HTERT RPE-1 (cell line): Measurements from ENCODE around the gene PAX8.

Source experiments
- in situ Hi-C: fragments of 300-500 bp; cut with MboI; formaldehyde crosslinking; loops from 4 replicates; pipeline ENCODE4 v1.14.3; 2020; ENCODE audit warnings: low sequenced_read_pairs

The PAX8 gene

DNA sequence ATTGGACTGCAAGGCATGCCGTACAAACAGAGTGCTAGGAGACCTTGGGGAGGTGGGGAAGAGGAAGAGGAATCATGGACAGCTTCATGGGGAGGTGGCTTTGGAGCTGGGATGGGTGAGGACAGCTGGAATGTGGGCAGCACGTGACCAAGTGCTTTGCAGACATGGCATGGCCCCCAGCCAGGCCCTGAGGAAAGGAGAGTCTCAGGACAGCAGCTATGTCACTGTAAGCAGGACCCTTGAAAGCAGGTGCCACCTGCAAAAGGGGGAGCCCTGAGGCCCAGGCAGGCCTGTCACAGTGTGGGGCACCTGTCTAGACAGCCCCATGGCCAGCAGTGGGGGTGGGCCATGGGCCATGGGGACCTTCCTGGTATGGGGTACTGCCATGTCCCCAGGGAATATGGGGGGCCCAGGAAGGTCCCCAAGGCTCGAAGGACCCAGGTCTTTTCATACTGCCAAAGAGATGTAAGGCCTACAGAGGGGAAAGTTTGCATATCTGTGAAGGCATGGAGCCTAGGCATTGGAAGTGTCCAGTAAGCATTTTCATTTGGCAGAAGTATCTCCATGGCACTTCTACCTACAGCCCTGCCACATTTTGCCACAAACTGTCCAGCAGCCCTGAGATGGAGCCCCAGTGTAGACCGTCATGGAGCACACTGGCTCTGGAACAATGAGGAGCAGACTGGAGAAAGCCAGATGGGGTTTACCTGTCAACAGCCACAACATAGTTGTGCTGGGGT is 9.9 kb downstream of the PAX8 start:
- in situ Hi-C loops, result no loop called here

DNA sequence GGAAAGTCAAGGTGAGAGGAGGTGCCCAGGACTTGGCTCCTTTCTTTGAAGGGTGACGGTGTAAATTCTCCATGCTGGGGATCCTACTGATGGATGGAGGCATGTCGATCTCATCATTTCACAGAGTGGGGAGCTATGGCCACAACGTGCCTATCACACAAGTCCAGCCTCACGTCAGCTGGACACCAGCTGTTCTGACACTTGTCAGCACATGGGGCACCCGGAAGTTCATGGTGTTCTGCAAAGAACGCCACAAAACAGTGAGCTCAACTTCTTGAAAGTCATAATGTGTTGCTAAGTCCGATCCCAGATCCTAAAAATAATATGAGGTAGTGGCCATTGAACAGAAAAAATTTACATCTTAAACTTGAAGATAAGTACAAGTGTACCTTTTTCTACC is 12.3 kb downstream of the PAX8 start:
- in situ Hi-C loops, result no loop called here

DNA sequence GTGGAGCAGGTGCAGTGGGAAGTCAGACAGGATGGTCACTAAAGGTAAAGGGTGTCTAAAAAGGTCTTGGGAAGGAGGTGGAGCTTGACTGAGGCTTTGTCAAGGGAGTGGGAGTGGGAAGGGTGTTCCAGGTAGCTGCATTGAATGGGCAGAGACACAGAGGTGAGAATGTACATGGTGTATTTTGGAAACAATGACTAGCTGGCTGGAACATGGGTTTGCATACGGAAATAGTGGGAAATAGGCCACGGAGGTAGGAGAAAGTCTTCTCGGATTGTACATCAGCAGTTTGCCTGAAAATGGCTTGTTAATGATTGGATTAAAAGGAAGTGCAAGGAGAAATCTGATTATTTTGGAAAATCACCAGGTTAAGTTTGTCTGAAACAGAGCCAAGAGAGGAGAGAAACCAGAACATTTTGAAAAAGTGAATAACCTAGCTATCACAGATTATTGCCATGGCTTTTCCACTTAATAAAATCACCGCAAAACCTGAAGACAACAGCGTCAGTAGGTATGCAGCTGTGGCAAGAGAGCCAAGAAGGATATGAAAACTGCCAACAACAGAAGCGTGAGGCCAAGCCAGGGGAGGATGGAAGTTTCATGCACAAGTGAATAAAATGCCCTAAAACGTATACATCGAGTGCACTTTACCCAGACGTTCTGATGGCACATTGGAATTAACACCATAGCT is 13.9 kb downstream of the PAX8 start:
- in situ Hi-C loops, result no loop called here

DNA sequence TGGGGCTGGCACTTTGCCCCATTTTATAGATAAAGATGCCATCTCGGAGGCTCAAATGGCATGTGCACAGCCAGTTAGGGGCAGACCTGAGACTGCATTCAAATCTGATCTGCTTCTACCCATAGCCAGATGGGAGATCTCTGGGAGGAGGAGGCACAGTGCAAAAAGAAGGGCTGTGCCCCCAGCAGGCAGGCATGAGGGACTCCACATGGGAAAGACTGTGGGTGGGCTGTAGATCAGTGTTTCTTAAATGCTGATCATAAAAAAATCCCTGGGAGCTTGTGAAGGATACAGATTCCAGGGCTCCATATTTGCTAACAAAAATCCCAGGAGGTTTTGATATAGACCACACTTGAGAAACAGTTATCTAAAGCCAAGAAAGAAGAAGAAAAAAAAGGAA is 15.2 kb downstream of the PAX8 start:
- in situ Hi-C loops, result no loop called here

DNA sequence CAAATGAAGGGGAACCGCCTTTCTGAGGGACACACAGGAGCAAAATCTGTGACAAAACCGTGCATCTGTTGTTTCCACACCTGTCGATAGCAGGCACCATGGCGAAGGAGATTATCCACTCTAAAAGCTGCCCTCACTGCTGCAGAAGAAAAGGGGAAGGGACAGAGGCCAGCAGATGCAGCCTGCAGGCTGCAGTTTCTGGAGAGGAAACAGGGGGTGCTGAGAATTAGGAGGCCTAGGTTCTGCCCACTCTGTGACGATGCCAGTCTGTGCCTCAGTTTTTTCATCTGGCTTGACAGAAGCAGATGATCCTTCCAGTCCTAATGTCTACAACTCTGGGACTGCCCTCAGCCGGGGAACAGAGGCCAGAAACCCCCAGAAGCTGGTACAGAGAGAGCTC is 17.7 kb downstream of the PAX8 start:
- in situ Hi-C loops, result no loop called here

DNA sequence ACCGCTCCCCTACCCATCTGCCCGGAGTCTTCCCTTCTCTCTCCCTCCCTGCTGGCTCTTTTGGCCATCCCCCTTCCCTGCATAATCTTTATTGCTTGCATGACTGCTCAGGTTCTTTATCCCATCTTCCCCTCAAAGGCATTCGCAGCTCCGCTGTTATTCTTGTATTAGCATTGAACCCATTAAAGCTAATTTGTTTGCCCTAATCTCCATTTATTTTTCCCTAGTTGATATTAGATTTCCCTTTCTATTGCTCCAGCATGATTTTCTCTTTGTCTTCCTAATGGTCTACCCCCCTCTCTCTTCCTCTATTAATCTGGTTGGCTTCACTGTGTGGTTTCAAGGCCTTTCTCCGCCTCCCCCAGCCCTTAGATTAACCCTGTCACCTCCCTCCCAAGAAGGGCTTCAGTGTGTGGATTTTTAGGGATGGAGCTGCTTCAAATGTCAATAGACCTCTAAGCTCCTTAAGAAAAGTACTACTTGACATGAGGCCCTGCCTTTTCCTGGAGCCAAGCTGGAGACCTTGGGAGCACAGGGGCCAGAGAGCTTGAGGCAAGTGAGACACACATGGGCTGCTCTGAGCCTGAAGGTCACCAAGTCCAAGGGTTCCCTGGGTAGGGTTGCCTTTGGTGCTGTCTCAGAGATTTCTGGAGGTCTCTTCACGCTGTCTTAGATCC is 20.1 kb downstream of the PAX8 start:
- in situ Hi-C loops, result no loop called here

DNA sequence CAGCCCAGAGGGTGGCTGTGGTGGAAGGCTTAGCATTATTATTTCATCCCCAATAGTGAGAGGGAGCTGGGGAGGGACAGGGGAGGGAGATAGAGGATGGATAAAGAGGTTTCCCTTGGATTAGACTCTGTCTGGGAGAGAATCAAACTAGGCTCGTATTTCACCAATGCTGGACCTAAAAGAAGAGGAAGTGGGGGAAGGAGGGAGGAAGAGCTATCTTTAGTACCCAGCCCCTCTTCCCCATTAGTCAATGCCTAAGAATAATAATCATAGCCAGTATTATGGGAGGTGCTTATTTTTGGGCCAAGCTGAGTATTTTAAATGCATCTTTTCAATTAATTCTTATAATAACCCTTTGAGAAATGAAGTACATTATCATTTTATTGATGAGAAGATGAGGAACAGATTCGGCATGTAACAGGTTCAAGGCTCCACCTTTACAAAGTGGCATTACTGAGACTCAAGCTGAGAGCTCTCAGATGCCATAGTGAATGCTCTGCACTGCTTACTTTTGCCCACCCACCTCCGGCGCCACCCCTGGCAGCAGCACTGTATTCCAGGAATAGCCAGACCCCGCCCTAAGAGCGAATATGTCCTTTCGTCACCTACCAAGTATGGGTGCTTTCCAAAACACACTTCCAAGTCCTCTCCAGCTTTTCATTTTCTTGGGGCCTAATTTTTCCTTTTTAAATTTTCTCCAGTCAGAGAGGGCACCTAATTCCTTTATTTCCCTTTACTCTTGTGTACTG is 21.0 kb downstream of the PAX8 start:
- in situ Hi-C loops, result no loop called here

DNA sequence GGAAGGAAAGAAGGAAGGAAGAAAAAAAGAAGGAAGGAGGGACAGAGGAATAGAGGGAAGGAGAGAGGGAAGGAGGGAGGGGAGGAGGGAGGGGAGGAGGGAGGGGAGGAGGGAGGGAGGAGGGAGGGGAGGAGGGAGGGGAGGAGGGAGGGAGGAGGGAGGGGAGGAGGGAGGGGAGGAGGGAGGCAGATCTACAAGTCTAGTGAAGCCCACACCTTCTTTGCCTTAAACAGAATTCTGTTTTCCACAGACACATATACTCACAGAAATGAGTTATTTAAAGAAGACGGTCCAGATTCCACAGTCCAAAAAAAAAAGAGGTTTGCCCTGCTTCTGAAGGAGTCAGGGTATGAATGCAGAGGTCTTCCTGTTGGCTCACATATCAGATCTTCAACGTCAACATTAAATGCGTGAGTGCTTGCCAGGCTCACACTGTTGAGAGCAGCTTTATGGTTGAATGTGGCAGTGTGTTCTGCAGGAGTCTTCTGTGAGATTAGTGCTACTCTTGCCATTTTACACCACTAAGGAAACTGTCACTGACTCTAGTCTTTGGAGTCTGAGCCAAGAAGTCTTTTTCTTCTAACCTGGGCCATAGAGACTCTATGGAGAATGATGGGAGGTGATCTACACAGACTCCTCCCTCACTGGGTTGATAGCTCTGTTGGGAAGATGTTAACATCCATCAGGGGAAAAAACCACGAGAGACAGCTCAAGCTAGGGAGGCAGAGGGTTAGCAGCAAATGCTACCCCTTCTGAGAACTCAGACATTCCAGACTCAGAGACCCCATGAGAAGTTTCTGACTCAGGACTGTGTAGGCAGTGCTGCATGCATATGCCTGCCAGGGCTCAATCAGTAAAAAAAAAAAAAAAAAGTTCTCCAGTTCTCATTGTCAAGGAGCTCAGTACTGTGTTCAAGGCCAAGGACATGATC is 23.3 kb downstream of the PAX8 start:
- in situ Hi-C loops, result no loop called here

DNA sequence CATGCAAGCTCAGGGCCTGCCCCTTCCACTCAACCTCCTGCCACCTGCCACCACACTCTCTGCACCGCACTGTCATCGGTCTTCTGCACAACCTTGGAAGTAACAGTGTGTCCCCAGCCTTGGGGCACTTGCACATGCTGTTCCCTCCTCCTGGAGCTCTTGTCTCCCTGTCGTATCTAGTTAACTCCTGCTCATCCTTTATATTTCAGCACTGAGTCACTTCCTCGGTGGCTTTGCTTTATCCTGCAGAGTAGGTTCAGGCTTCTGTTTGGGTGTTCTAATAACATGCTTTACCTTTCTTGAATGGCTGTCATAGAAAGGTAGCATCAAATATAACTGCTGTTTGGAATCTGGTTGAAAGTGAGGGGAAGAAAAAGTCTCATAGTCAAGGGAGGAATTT is 25.3 kb downstream of the PAX8 start:
- in situ Hi-C loops, result no loop called here

DNA sequence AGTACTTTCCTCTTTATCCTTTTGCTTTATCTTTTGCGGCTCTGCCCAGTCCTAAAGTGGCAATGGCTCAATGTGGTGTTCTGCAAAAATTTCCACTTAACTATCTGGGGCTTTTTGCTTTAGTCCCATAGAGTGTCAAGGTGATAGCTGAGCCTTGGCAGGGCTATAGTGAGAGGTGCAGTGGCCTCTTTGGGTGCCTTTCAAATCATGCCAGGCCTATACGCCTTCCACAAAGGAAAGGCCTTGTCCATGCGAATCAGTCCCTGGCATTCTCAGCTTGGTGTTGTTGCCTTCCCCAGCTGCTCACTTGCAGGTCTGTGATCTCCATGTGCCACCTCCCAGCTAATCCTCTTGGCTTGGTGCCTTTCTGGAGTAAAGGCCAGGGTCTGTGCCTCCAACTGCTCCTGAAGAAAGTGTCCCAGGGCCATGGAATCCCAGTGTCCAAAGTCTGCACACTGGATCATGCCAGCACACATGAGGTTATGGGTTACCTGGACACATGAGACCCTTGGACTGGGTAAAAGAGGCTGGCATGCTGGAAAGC is 26.6 kb downstream of the PAX8 start:
- in situ Hi-C loops, result no loop called here

DNA sequence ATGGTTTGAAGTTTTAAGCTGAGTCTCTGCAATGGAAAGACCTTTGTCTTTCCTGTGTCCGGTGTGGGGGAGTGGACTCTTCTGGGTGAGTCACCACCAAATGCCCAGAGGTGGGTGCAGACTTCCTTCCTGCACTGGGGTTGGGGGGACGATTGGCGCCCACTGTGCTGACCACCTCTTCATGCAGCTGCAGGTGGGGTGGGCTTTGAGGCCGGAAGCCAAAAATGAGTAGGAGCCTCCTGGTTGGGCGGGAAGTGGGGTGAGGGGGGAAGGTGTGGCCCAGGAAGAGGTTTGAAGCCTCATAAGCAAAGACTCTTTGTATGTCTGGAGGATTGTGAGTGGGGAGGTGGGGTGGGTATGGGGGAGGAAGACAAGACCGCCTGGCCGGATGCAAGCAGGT is 27.6 kb downstream of the PAX8 start:
- in situ Hi-C loops, result no loop called here

DNA sequence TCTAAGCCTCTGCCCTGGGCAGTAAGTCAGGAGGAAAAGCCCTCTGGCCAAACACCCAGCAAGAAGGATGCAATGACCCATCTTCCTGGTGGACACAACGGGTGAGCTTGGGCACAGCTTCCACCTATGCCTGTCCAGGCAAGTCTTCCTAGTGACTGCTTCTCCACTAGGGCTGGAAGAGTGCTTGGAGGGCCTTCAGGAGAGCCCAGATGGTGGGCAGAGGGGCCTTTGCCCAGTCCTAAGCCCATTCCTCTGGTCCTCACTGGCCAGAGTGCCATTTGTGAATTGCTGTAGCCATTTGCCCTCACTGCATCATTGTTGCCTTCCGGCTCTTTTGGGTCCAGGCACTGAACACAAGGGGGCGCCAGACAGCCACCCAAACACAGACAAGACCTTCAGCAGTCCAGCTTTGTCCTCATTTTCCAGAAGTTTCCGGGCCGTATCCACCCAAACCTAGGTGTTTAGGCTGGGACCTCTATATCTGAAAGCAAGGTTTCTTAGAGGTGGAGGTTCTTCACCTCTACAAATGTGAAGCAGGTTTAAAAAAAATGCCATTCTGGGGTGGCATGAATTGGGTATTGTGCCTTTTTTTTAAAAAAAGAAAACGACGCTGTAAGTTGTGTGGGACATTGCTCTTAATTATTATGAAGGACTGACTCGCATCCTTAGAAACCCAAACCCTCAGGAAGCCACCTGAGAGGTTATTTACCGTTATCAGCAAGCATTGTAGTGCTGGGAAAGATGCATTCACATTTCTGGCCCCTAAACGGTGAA is 29.5 kb downstream of the PAX8 start:
- in situ Hi-C loops, result no loop called here

DNA sequence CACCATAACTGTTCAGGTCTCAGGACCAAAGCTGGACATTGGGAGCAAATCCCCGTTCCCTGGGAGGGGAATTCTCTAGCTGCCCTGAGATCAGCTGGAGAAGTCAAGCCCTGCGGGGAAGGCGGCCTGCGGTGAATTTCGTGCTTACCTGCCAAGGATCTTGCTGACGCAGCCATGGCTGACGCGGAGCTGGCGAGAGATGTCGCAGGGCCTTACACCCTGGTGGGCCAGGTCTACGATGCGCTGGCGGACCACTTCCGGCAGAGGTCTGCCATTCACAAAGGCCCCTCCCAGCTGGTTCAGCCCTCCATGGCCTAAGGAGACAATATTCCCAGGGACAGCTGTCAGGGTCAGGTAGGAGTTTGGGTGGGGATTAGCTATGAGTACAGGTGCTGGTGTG is 32.1 kb downstream of the PAX8 start:
- in situ Hi-C loops, result no loop called here

DNA sequence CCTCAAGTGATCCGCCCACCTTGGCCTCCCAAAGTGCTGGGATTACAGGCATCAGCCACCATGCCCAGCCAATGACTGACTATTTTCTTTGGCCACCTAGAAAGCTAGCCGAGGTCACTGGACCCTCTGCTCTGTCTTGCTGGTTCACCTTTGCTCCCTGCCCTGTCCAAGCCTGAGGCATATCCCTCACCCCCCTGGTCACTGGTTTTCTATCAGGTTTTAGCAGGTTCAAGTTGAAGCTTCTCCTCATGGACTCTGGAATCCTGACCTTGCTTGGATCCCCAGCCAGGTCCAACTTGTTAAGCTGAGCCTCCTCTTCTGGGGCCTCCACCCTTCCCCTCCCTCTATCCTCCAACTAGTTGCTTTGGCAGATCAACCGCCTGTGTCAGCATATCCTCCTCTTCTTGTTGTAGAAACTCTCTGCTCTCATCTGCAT is 33.4 kb downstream of the PAX8 start:
- in situ Hi-C loops, result no loop called here

DNA sequence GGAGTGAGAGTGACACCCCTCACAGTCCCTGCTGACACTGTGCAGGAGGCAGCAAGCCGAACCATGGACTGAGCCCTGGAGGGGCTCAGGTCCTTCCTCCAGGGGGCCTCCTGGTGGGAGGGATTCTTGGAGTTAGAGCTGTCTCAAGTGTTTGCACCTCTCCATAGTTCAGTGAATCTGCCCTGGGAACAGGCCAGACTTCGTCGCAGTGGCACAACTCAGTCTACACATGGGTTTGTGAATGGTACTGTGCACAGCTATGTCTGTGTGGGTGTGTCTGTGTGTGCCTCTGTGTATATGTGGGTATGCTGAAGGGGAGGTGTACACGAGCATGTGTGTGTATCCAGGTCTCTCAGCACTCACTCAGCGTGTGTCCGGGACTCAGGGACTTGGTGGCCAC is 36.4 kb downstream of the PAX8 start:
- in situ Hi-C loops, result no loop called here

DNA sequence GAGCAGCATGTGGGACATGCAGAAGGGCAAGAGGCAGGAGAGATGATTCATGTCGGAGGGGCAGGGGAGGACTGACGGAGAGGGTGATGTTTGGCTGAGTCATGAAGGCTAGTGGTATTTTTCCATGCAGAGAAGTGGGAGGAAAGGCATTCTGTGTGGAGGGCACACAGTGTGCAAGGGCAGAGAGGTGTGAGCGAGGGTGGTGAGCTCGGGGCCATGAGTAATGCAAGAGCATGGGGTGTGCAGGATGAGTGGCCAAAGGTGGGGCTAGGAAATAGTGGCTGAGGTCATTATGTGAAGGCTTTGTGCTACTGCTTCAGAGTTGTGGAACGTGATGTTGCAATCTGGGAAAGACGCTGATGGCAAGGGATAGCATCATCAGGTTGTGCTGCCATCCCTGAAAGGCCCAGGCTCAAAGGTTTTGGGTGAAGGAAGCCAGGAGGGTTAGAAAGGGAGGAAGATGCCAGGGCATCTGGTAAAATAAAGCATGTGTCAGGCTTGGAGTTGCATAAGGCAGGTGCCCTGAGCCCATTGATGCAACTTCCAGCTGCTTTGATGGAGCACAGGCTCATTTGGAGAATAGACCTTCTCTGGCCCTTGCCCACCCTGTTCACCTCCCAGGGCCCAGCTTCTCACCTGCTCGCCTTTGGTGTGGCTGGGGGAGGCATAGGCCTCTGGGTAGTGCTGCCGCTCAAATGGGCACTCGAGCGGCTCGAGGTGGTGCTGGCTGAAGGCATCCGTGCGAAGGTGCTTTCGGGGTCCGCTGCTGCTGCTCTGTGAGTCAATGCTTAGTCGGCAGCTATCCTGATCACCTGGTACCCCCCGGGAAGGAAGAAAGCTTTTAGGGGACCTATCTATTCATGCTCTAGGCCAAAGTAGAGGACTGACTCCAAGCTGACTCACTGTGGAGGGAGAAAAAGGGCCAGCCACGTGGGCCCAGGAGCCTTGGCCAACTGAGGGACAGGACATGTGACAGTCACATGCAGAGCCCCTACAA is 37.5 kb downstream of the PAX8 start:
- in situ Hi-C loops, result no loop called here

DNA sequence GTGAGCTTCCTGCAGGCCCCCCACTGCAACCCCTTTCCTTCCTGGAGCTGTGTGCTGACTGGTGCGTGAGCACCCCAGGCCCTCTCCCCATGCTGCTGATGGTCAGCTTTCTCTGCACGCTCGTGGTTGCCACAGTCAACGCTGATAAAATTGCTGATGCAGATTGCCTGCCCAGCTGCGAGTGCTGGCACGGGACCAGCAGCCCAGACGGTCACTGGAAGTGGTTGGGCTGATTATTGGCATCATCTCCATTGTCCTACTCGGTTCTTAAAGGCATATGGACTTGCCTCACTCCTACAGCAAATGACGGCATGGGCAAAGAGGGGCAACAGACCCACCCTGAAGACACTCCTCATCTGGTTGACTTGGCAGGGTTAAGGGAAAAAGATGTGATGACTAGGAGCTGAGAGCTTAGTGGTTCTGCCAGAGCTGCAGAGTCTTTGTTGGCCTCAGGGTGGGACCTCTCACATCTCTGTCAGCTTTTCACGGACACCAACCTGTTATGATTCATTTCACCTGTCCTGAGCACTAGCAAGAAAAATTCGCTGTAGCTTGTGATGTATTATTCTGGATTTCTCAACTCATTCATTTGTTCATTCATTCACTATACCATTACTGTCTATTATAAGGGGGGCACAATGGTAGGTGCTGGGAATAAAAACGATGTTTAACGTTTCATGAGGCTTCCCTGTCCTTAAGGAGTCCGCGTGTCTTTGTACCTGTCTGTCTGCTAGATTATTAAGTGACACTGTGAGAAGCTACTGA is 38.4 kb downstream of the PAX8 start:
- in situ Hi-C loops, result no loop called here
